GM23338 (cell line): Measurements from ENCODE around the gene SYNPO2.

Source experiments
- CREB1 ChIP-seq: fragments of 250-450 bp; sonication (Bioruptor Pico); IDR thresholded peaks from 2 replicates; pipeline ENCODE4 v1.5.0; 2020; ENCODE audit warnings: low read depth, mild to moderate bottlenecking, moderate library complexity
- ETS1 ChIP-seq: IDR thresholded peaks from 2 replicates; pipeline ENCODE4 v1.6.1; 2016; ENCODE audit warnings: antibody characterized with exemption
- EZH2 ChIP-seq: fragments of 200-600 bp; sonication (generic); IDR thresholded peaks from one replicate; pipeline ENCODE4 v1.8.0; 2017; ENCODE audit warnings: antibody characterized with exemption, mild to moderate bottlenecking, low read depth; ENCODE audit not compliant: unreplicated experiment
- EZH2phosphoT487 ChIP-seq: fragments of 200-600 bp; sonication (generic); IDR thresholded peaks from one replicate; pipeline ENCODE4 v1.8.1; 2018; ENCODE audit warnings: antibody characterized with exemption; ENCODE audit not compliant: unreplicated experiment
- JUNB ChIP-seq: IDR thresholded peaks from one replicate; pipeline ENCODE4 v1.6.1; 2016; ENCODE audit warnings: antibody characterized with exemption; ENCODE audit not compliant: unreplicated experiment
- POLR2AphosphoS5 ChIP-seq: IDR thresholded peaks from 2 replicates; pipeline ENCODE4 v1.6.1; 2016; ENCODE audit warnings: antibody characterized with exemption, low read depth
- REST ChIP-seq: IDR thresholded peaks from one replicate; pipeline ENCODE4 v1.6.1; 2018; ENCODE audit warnings: antibody characterized with exemption; ENCODE audit not compliant: unreplicated experiment
- STAT1 ChIP-seq: IDR thresholded peaks from one replicate; pipeline ENCODE4 v1.6.1; 2016; ENCODE audit warnings: antibody characterized with exemption; ENCODE audit not compliant: unreplicated experiment
- ZNF114 ChIP-seq: fragments of 250-450 bp; sonication (Bioruptor Pico); IDR thresholded peaks from 2 replicates; pipeline ENCODE4 v1.5.0; 2020; ENCODE audit warnings: mild to moderate bottlenecking, moderate library complexity
- ZNF462 ChIP-seq: fragments of 250-450 bp; sonication (Bioruptor Pico); IDR thresholded peaks from 2 replicates; pipeline ENCODE4 v1.5.0; 2020; ENCODE audit warnings: mild to moderate bottlenecking, moderate library complexity
- TF ChIP-seq, protein P1 (sequence below), 2 experiments: fragments of 200-600 bp in 1 of 2; sonication (generic) in 1 of 2; conservative IDR thresholded peaks; 2 replicates each; pipeline versions ENCODE4 v1.5.1 to v1.6.1; 2016 to 2017; ENCODE audit warnings: antibody characterized with exemption in 2 of 2, low read depth in 2 of 2, mild to moderate bottlenecking in 2 of 2, moderate library complexity in 1 of 2

DNA sequence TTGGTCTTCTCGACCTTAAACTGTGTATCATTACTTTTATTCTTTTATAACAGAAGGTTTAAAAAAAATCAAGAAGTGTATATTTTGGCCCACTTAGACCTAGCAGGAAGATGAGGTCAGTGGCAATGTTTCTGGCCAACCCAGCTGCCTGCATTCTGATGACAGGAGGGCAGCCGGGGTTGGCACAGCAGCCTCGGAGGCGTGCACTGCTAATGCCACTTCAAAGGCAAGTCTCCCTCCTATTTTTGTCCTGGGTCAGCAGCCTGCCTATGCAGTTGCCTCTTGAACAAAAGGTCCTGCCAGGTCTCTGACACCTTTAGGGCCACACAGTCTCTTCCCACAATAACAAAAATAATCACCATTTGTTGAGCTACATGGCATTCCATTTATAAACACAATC is 157.6 kb downstream of the SYNPO2 start:
- TF ChIP-seq POLR2AphosphoS5 (no peak), EZH2 (no peak), EZH2phosphoT487 (no peak), ZNF114 (no peak), REST (no peak), ZNF462 (no peak), CREB1 (CRISPR knock-in tag) (no peak), ETS1 (no peak), JUNB (no peak), STAT1 (no peak)
- TF ChIP-seq, protein P1, sequence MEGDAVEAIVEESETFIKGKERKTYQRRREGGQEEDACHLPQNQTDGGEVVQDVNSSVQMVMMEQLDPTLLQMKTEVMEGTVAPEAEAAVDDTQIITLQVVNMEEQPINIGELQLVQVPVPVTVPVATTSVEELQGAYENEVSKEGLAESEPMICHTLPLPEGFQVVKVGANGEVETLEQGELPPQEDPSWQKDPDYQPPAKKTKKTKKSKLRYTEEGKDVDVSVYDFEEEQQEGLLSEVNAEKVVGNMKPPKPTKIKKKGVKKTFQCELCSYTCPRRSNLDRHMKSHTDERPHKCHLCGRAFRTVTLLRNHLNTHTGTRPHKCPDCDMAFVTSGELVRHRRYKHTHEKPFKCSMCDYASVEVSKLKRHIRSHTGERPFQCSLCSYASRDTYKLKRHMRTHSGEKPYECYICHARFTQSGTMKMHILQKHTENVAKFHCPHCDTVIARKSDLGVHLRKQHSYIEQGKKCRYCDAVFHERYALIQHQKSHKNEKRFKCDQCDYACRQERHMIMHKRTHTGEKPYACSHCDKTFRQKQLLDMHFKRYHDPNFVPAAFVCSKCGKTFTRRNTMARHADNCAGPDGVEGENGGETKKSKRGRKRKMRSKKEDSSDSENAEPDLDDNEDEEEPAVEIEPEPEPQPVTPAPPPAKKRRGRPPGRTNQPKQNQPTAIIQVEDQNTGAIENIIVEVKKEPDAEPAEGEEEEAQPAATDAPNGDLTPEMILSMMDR (conservative IDR thresholded peaks at IDR 0.05; ENCODE audit: low read depth in 2 of 2): no peak
